Loucy (cell line): ENCODE results near the gene AACS.

ENCODE experiments used
- EZH2phosphoT487 ChIP-seq: fragments of 200-600 bp; IDR thresholded peaks from 2 replicates; pipeline ENCODE4 v1.6.1; 2018; ENCODE audit warnings: antibody characterized with exemption, mild to moderate bottlenecking, moderate library complexity, borderline replicate concordance
- TF ChIP-seq, protein P1 (sequence below): fragments of 200-600 bp; sonication (generic); conservative IDR thresholded peaks from 2 replicates; pipeline ENCODE4 v1.5.1; 2014; ENCODE audit warnings: mild to moderate bottlenecking, antibody characterized with exemption, low read length

DNA sequence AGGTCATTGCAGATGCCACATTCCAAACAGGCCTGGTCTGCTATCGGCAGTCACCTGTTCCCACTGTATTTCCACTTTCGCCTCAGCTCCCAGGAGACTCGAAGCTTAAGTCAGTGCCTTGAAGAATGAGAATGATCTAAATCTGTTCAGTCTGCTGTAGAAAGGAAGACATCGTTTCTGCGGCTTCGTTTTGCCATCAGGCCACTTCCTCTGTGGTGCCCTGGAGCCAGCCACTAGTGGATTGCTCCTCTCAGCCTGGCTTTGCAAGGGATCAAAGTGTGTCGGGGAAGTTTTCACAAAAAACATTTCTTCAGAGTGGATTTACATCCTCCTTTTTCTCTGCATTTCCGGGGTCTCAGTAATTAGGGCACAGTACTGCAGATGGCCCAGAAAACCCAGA, 66.7 kb downstream of the AACS start:
- TF ChIP-seq, protein P1, sequence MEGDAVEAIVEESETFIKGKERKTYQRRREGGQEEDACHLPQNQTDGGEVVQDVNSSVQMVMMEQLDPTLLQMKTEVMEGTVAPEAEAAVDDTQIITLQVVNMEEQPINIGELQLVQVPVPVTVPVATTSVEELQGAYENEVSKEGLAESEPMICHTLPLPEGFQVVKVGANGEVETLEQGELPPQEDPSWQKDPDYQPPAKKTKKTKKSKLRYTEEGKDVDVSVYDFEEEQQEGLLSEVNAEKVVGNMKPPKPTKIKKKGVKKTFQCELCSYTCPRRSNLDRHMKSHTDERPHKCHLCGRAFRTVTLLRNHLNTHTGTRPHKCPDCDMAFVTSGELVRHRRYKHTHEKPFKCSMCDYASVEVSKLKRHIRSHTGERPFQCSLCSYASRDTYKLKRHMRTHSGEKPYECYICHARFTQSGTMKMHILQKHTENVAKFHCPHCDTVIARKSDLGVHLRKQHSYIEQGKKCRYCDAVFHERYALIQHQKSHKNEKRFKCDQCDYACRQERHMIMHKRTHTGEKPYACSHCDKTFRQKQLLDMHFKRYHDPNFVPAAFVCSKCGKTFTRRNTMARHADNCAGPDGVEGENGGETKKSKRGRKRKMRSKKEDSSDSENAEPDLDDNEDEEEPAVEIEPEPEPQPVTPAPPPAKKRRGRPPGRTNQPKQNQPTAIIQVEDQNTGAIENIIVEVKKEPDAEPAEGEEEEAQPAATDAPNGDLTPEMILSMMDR: no peak
- TF ChIP-seq EZH2phosphoT487: no peak
